ENCODE measurements around the gene HAPLN2.
A peak's percentile ranks its signal among the peaks of the same experiment; 100 is the strongest.
"Not testable (repeated sequence)": the region's sequence is repeated elsewhere in the genome, so short reads cannot be mapped to it uniquely, and the experiment has no call there.

HAPLN2 gene

GRCh38 chr1:156592158-156592909 lies 26.9 kb upstream of the HAPLN2 start:
- no peak for DNase-seq (ENCODE audit: low spot score)

GRCh38 chr1:156592910-156593660 lies 26.1 kb upstream of the HAPLN2 start:
- no peak for DNase-seq (ENCODE audit: low spot score)

GRCh38 chr1:156593661-156593989 lies 25.6 kb upstream of the HAPLN2 start:
- no peak for DNase-seq (ENCODE audit: low spot score)

- no peak for DNase-seq (ENCODE audit: low spot score)
Observed at GRCh38 chr1:156594190-156594589, 25.0 kb upstream of the HAPLN2 start.

- DNase-seq (ENCODE audit: low spot score): no peak
Observed at GRCh38 chr1:156595016-156595415, 24.2 kb upstream of the HAPLN2 start.

GRCh38 chr1:156596426-156596825 lies 22.8 kb upstream of the HAPLN2 start:
- no peak for DNase-seq (ENCODE audit: low spot score)

GRCh38 chr1:156598125-156598524 lies 21.1 kb upstream of the HAPLN2 start:
- no peak for DNase-seq (ENCODE audit: low spot score)

- DNase-seq (ENCODE audit: low spot score): no peak
Observed at GRCh38 chr1:156598731-156599432, 20.3 kb upstream of the HAPLN2 start.

GRCh38 chr1:156599811-156600210 lies 19.4 kb upstream of the HAPLN2 start:
- no peak for DNase-seq (ENCODE audit: low spot score)

- DNase-seq (ENCODE audit: low spot score): no peak
Observed at GRCh38 chr1:156600733-156601121, 18.5 kb upstream of the HAPLN2 start.

- peak; percentile 80 for DNase-seq (ENCODE audit: low spot score)
Observed at GRCh38 chr1:156601122-156601830, 17.9 kb upstream of the HAPLN2 start, which contains the start of gene GPATCH4. TSS of gene GPATCH4 (minus strand) at chr1:156601479.

- DNase-seq (ENCODE audit: low spot score): no peak
Observed at GRCh38 chr1:156601892-156602291, 17.3 kb upstream of the HAPLN2 start.

- no peak for DNase-seq (ENCODE audit: low spot score)
Observed at GRCh38 chr1:156602557-156602993, 16.6 kb upstream of the HAPLN2 start.

- DNase-seq (ENCODE audit: low spot score): not testable (repeated sequence)
Observed at GRCh38 chr1:156607344-156607743, 11.9 kb upstream of the HAPLN2 start.

GRCh38 chr1:156608036-156608674 lies 11.1 kb upstream of the HAPLN2 start:
- DNase-seq (ENCODE audit: low spot score): peak; percentile 81

GRCh38 chr1:156608981-156609380 lies 10.2 kb upstream of the HAPLN2 start:
- peak; percentile 31 for DNase-seq (ENCODE audit: low spot score)

GRCh38 chr1:156610072-156610471 lies 9.1 kb upstream of the HAPLN2 start:
- DNase-seq (ENCODE audit: low spot score): not testable (repeated sequence)

- no peak for DNase-seq (ENCODE audit: low spot score)
Observed at GRCh38 chr1:156612666-156613065, 6.5 kb upstream of the HAPLN2 start.

- no peak for DNase-seq (ENCODE audit: low spot score)
Observed at GRCh38 chr1:156615946-156616345, 3.3 kb upstream of the HAPLN2 start.

- no peak for DNase-seq (ENCODE audit: low spot score)
Observed at GRCh38 chr1:156616463-156616862, 2.8 kb upstream of the HAPLN2 start.

GRCh38 chr1:156619582-156619955 lies 354 bp downstream of the HAPLN2 start:
- DNase-seq (ENCODE audit: low spot score): no peak

Measured in LoVo (cell line).